ENCODE measurements around the gene KDM8. TPM values are rescaled to one million over a fixed set of nuclear protein-coding genes. Genes with fewer than 3 reads are reported as not detected.
A peak's percentile ranks its signal among the peaks of the same experiment; 100 is the strongest.
"Not testable (repeated sequence)": the region's sequence is repeated elsewhere in the genome, so short reads cannot be mapped to it uniquely, and the experiment has no call there.

KDM8 gene
- total RNA-seq, 1 donor from 2014 or later = 9.9 TPM

GRCh38 chr16:27199235-27199586 is 4.1 kb upstream of the KDM8 start:
- H3K36me3 ChIP-seq (ENCODE audit: control insufficient read depth, insufficient read depth, low read length) = no peaks in the 10 kb centered on the region
- DNase-seq (ENCODE audit: low read depth) = no peak
- no peak for TF ChIP-seq CTCF (IDR thresholded peaks at IDR 0.05; ENCODE audit: insufficient read depth, low read length, poor library complexity, severe bottlenecking)
- no peaks in the 10 kb centered on the region for H3K27me3 ChIP-seq (ENCODE audit: control insufficient read depth, insufficient read depth, low read length)
- no peak overlapping the region for H3K4me3 ChIP-seq (ENCODE audit: low read depth, low read length)

GRCh38 chr16:27199736-27200135 is 3.6 kb upstream of the KDM8 start:
- no peak for TF ChIP-seq CTCF (IDR thresholded peaks at IDR 0.05; ENCODE audit: insufficient read depth, low read length, poor library complexity, severe bottlenecking)
- no peak for DNase-seq (ENCODE audit: low read depth)

GRCh38 chr16:27200914-27201313 is 2.4 kb upstream of the KDM8 start:
- not testable (repeated sequence) for DNase-seq (ENCODE audit: low read depth); H3K36me3 ChIP-seq (ENCODE audit: control insufficient read depth, insufficient read depth, low read length); H3K4me3 ChIP-seq (ENCODE audit: low read depth, low read length); H3K27me3 ChIP-seq (ENCODE audit: control insufficient read depth, insufficient read depth, low read length)

More at GRCh38 chr16:27199736-27200135, 3.6 kb upstream of the KDM8 start:
- H3K27me3 ChIP-seq (ENCODE audit: control insufficient read depth, insufficient read depth, low read length) = no peaks in the 10 kb centered on the region
- no peak overlapping the region for H3K4me3 ChIP-seq (ENCODE audit: low read depth, low read length)
- H3K36me3 ChIP-seq (ENCODE audit: control insufficient read depth, insufficient read depth, low read length) = no peaks in the 10 kb centered on the region

- DNase-seq (ENCODE audit: low read depth) = no peak
- Histone ChIP-seq H3K27me3 (ENCODE audit: control insufficient read depth, insufficient read depth, low read length) (no peaks in the 10 kb centered on the region), H3K36me3 (ENCODE audit: control insufficient read depth, insufficient read depth, low read length) (no peaks in the 10 kb centered on the region), H3K4me3 (ENCODE audit: low read depth, low read length) (peak overlapping the region; percentile 81)
- no peak for TF ChIP-seq CTCF (IDR thresholded peaks at IDR 0.05; ENCODE audit: insufficient read depth, low read length, poor library complexity, severe bottlenecking)
These were observed 311 bp upstream of the KDM8 start for GRCh38 chr16:27202923-27203506.

- Histone ChIP-seq H3K4me3 (ENCODE audit: low read depth, low read length) (peak overlapping the region; percentile 81), H3K36me3 (ENCODE audit: control insufficient read depth, insufficient read depth, low read length) (no peaks in the 10 kb centered on the region), H3K27me3 (ENCODE audit: control insufficient read depth, insufficient read depth, low read length) (no peaks in the 10 kb centered on the region)
- no peak for DNase-seq (ENCODE audit: low read depth)
- no peak for TF ChIP-seq CTCF (IDR thresholded peaks at IDR 0.05; ENCODE audit: insufficient read depth, low read length, poor library complexity, severe bottlenecking)
These were observed 1.1 kb downstream of the KDM8 start for GRCh38 chr16:27204312-27204915.

- Histone ChIP-seq H3K4me3 (ENCODE audit: low read depth, low read length) (no peak overlapping the region), H3K27me3 (ENCODE audit: control insufficient read depth, insufficient read depth, low read length) (no peaks in the 10 kb centered on the region), H3K36me3 (ENCODE audit: control insufficient read depth, insufficient read depth, low read length) (no peaks in the 10 kb centered on the region)
- DNase-seq (ENCODE audit: low read depth) = no peak
- TF ChIP-seq CTCF (IDR thresholded peaks at IDR 0.05; ENCODE audit: insufficient read depth, low read length, poor library complexity, severe bottlenecking) = no peak
These were observed 2.2 kb downstream of the KDM8 start for GRCh38 chr16:27205423-27206065.

GRCh38 chr16:27207121-27207520 is 3.8 kb downstream of the KDM8 start:
- not testable (repeated sequence) for H3K27me3 ChIP-seq (ENCODE audit: control insufficient read depth, insufficient read depth, low read length); H3K36me3 ChIP-seq (ENCODE audit: control insufficient read depth, insufficient read depth, low read length); H3K4me3 ChIP-seq (ENCODE audit: low read depth, low read length); DNase-seq (ENCODE audit: low read depth)
